B cell (primary cell): Measurements from ENCODE around the gene ZEB2.

Experiments
- CTCF ChIP-seq: fragments of 200-600 bp; IDR thresholded peaks from one replicate; pipeline ENCODE4 v1.8.0; 2022; ENCODE audit warnings: antibody characterized with exemption, mild to moderate bottlenecking
- EZH2 ChIP-seq: IDR thresholded peaks from 2 replicates; pipeline ENCODE4 v1.6.1; 2012; ENCODE audit warnings: borderline replicate concordance, low read depth, mild to moderate bottlenecking, moderate library complexity, low read length; ENCODE audit not compliant: insufficient read depth, poor library complexity, severe bottlenecking

- TF ChIP-seq CTCF (no peak), EZH2 (no peak)
These were observed 3.7 kb upstream of the ZEB2 start for GRCh38 chr2:144523596-144524117.
